ENCODE results near the gene KANK4. TPM values are rescaled to one million over a fixed set of nuclear protein-coding genes. Genes with fewer than 3 reads are reported as not detected.

The KANK4 gene
- total RNA-seq, 3 donors from 2014 or later, result 0.48 to 1.6 (median 0.66) TPM

- Histone ChIP-seq H3K36me3 (no peaks in the 10 kb centered on the region), H3K9me3 (no peaks in the 10 kb centered on the region), H3K27ac (no peak overlapping the region), H3K27me3 (no peaks in the 10 kb centered on the region), H3K4me3 (no peak overlapping the region), H3K4me1 (no peaks in the 10 kb centered on the region)
- TF ChIP-seq POLR2AphosphoS5 (IDR thresholded peaks at IDR 0.05) (no peak), POLR2A (IDR thresholded peaks at IDR 0.05) (no peak), CTCF (IDR thresholded peaks at IDR 0.05) (no peak)
- intact Hi-C loops (cut with DNase I; ENCODE audit: low total_unique reads), result no loop called here
- DNase-seq (ENCODE audit: low spot score in 2 of 2), result no peak
Observed at GRCh38 chr1:62269439-62269838, 49.8 kb downstream of the KANK4 start.

- no peak for DNase-seq (ENCODE audit: low spot score in 2 of 2)
- intact Hi-C loops (cut with DNase I; ENCODE audit: low total_unique reads), result no loop called here
Observed at GRCh38 chr1:62268315-62268714, 50.9 kb downstream of the KANK4 start.

GRCh38 chr1:62265956-62266935, 53.0 kb downstream of the KANK4 start:
- H3K36me3 ChIP-seq, result no peaks in the 10 kb centered on the region
- TF ChIP-seq POLR2A (IDR thresholded peaks at IDR 0.05) (no peak), CTCF (IDR thresholded peaks at IDR 0.05) (no peak), POLR2AphosphoS5 (IDR thresholded peaks at IDR 0.05) (no peak)
- H3K27me3 ChIP-seq, result no peaks in the 10 kb centered on the region
- intact Hi-C loops (cut with DNase I; ENCODE audit: low total_unique reads), result no loop called here
- no peaks in the 10 kb centered on the region for H3K4me1 ChIP-seq
- H3K4me3 ChIP-seq, result no peak overlapping the region
- no peak overlapping the region for H3K27ac ChIP-seq
- no peaks in the 10 kb centered on the region for H3K9me3 ChIP-seq
- no peak for DNase-seq (ENCODE audit: low spot score in 2 of 2)

More at GRCh38 chr1:62268315-62268714, 50.9 kb downstream of the KANK4 start:
- Histone ChIP-seq H3K36me3 (no peaks in the 10 kb centered on the region), H3K4me1 (no peaks in the 10 kb centered on the region), H3K27me3 (no peaks in the 10 kb centered on the region), H3K27ac (no peak overlapping the region), H3K4me3 (no peak overlapping the region), H3K9me3 (no peaks in the 10 kb centered on the region)
- TF ChIP-seq POLR2A (IDR thresholded peaks at IDR 0.05) (no peak), CTCF (IDR thresholded peaks at IDR 0.05) (no peak), POLR2AphosphoS5 (IDR thresholded peaks at IDR 0.05) (no peak)

GRCh38 chr1:62263814-62264353, 55.4 kb downstream of the KANK4 start:
- no peak for DNase-seq (ENCODE audit: low spot score in 2 of 2)
- TF ChIP-seq POLR2AphosphoS5 (IDR thresholded peaks at IDR 0.05) (no peak), CTCF (IDR thresholded peaks at IDR 0.05) (no peak), POLR2A (IDR thresholded peaks at IDR 0.05) (no peak)
- Histone ChIP-seq H3K4me1 (no peaks in the 10 kb centered on the region), H3K4me3 (no peak overlapping the region), H3K36me3 (no peaks in the 10 kb centered on the region), H3K27ac (no peak overlapping the region), H3K27me3 (no peaks in the 10 kb centered on the region), H3K9me3 (no peaks in the 10 kb centered on the region)
- intact Hi-C loops (cut with DNase I; ENCODE audit: low total_unique reads), result no loop called here
